DMS53 treated with DMSO at 0.1 percent for 48 hours (cell line): ENCODE measurements around the gene GJB6.

Experiments
- DNase-seq: peaks from one replicate; lab custom pipeline; 2025; ENCODE audit not compliant: unreplicated experiment; lab: John Stamatoyannopoulos, UW

Gene GJB6

DNA sequence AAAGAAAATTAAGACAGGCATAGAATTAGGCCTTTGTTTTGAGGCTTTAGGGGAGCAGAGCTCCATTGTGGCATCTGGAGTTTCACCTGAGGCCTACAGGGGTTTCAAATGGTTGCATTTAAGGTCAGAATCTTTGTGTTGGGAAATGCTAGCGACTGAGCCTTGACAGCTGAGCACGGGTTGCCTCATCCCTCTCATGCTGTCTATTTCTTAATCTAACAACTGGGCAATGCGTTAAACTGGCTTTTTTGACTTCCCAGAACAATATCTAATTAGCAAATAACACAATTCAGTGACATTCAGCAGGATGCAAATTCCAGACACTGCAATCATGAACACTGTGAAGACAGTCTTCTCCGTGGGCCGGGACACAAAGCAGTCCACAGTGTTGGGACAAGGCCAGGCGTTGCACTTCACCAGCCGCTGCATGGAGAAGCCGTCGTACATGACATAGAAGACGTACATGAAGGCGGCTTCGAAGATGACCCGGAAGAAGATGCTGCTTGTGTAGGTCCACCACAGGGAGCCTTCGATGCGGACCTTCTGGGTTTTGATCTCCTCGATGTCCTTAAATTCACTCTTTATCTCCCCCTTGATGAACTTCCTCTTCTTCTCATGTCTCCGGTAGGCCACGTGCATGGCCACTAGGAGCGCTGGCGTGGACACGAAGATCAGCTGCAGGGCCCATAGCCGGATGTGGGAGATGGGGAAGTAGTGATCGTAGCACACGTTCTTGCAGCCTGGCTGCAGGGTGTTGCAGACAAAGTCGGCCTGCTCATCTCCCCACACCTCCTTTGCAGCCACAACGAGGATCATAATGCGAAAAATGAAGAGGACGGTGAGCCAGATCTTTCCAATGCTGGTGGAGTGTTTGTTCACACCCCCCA, 43.2 kb downstream of the GJB6 start:
- no peak for DNase-seq

DNA sequence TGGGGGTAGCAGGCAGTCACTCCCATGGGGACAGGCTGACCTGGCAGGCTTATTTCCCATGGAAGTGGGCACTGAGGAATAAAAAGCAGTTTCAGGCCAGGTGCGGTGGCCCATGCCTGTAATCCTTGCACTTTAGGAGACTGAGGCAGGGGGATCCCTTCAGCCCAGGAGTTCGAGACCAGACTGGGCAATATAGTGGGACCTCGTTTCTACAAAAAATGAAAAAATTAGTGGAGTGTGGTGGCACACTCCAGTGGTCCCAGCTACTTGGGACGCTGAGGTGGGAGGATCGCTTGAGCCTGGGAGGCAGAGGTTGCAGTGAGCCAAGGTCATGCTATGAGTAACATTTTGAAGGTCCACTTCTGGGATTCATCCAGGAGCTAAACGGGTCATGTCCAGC, 45.3 kb downstream of the GJB6 start:
- no peak for DNase-seq

- no peak for DNase-seq
Observed at GRCh38 chr13:20185366-20186056, 46.6 kb downstream of the GJB6 start.

DNA sequence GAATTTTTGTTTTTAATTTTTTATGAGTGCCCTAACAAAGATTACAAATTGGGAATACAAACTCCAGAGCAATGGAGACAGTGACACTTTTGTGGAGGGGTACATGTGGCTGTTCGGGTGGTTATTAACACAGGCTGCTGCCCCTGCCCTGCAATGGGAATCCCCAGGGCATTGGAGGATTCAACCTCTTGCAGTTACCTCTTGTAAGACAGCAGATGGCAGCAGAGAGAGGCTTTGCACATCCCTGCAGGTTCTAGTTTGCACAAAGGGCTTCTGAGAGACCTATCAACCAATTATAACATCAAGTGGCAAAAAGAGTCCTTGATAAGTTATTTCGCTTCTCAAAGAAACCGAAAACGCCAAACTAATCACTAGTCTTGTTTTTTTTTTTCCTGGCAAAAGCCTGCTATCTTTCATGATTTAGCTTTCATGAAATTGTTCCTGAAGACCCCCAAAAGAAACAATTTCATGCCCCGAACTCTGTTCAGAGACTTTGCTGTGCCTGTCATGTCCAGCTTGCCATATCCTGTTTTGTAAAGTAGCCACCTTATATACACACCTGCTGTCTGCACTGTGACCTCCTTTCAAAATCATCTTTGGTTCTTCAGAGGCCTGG, 49.8 kb downstream of the GJB6 start:
- DNase-seq, result peak; percentile 81

GRCh38 chr13:20181188-20181587, 50.9 kb downstream of the GJB6 start:
- no peak for DNase-seq

DNA sequence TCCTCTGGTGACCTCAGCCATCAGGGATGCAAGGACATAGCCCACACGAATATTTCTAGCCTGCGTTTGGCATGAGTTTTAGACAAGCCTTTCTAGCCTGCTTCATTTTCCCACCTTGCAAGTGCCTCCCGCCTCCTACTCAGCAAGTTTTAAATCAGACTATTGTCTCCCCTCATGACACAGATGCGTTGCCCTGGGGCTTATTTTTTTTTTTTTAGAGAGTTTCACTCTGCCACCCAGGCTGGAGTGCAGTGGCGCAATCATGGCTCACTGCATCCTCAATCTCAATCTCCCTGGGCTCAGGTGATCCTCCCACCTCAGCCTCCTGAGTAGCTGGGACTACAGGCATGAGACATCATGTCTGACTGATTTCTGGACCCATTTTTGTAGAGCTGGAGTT, 54.0 kb downstream of the GJB6 start:
- DNase-seq, result no peak

- DNase-seq, result no peak
Observed at GRCh38 chr13:20177049-20177831, 54.9 kb downstream of the GJB6 start.

DNA sequence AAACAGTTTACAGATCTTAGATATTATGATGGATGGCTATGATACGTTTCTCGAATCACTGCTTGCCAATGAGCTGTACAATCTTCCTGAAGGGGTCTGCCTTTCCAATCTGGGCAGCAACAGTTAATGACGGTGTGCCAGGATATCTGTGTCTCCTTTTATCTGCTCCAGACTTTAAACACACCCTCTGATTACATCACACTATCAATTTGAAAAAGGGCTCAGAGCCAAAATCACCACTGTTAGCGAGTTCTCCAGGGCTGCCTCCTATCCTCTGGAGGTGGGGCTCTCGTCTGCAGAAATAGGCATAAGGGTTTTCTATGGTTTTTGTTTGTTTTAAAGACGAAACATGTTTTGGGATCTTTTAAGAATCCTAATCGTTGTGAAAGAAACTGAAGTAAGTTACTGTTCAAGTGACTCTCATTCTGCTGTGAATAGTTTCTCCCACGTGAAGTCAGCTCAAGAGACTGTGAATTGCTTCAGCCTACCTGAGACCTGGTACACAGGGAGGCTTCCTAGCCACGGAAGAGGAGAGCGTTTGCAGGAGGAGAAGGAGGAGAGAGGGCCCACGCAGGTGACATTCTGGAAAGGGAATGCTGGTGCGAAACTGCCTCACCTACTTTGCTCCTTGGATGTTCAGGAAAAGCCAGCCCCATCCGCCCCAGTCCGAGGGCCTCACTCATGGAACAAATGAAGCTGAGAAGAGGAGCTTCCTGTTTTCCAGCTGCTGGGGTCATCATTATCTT, 56.0 kb downstream of the GJB6 start:
- DNase-seq, result no peak

GRCh38 chr13:20175406-20175794, 56.7 kb downstream of the GJB6 start:
- no peak for DNase-seq

DNA sequence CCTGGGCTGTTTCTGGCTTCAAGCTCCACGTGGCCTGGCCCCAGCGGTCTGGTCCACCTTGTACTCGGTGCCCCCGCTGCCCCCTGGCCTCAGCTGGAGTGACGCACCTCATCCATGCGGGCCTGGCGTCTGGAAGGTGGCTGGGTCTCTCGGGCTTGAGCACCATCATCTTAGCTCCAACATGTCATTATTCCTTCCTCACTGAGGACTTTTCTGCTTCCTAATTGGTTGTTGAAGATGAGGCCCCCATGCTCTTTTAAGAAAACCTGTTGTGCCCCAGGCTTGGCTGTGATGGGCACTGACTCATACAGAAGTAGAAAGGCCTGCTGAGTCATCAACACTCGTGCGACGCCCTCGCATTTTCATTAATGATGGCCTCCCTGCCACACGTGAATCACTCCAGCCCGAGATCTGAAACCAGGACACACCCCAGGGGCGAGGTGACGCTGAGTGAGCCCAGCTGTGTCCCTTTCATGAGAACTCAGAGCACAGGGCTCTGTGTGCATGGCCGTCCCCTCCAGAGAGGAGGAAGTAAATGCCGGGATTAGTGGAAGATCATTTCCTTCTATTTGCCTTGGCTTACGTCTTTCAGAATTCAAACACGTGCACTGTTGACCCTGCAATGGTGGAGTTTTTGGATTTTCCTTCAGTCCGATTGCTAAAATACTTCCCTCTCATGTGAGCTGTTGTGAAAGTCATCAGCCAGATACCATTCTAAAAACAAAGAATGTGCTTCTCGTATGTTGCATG, 57.3 kb downstream of the GJB6 start:
- DNase-seq, result peak; percentile 91

DNA sequence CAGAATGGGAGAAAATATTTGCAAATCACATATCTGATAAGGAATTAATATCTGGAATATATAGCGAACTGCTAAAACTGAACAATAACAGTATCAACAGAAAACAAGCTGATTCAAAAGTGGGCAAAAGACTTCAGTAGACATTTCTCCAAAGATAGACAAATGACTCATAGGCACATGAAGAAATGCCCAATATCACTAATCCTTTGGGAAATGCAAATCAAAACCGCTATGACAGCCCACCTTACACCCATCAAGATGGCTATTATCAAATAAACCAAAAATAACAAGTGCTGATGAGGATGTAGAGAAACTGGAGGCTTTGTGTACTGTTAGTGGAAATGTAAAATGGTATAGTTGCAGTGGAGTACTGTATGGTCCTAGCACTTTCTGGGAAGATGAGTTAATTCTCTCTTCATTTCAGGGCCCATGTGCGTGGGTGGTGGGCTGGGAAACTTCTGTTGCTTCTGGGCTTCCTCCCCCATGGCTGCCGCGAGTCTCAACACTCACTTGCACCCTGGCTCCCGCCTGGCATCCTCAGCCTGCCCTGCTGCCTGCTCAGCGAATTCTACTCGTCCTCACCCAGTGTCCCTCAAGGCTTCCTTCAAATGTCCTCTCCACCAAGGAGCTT, 58.9 kb downstream of the GJB6 start:
- no peak for DNase-seq
